Liver (tissue), 9 donors: ENCODE results near the gene MSH3. TPM values are rescaled to one million over a fixed set of nuclear protein-coding genes. Genes with fewer than 3 reads are reported as not detected.

Experiments
- DNase-seq: peaks from one replicate; pipeline ENCODE4 v3.0.0-alpha.2; 2017; ENCODE audit warnings: low spot score
- H3K27ac ChIP-seq, 2 donors: one replicate each; pipeline ENCODE4 v1.7.0; 2013; ENCODE audit warnings: inconsistent platforms in 2 of 2, low read length in 2 of 2, control low read depth in 1 of 2, low read depth in 1 of 2, mild to moderate bottlenecking in 1 of 2
- H3K27me3 ChIP-seq, 4 donors: one replicate each; pipeline versions ENCODE4 v1.6.1 to v1.7.0; 2013; ENCODE audit warnings: low read length in 3 of 4, inconsistent platforms in 1 of 4, mild to moderate bottlenecking in 1 of 4, moderate library complexity in 1 of 4; ENCODE audit not compliant: control insufficient read depth in 4 of 4, insufficient read depth in 4 of 4
- H3K36me3 ChIP-seq, 4 donors: one replicate each; pipeline versions ENCODE4 v1.6.1 to v1.7.0; 2013; ENCODE audit warnings: low read length in 3 of 4, mild to moderate bottlenecking in 3 of 4, low read depth in 1 of 4, moderate library complexity in 1 of 4; ENCODE audit not compliant: control insufficient read depth in 4 of 4, insufficient read depth in 3 of 4
- H3K4me1 ChIP-seq, 4 donors: one replicate each; pipeline versions ENCODE4 v1.6.1 to v1.7.0; 2013; ENCODE audit warnings: low read length in 3 of 4, mild to moderate bottlenecking in 3 of 4, moderate library complexity in 1 of 4; ENCODE audit not compliant: control insufficient read depth in 4 of 4, insufficient read depth in 4 of 4
- H3K4me3 ChIP-seq, 3 donors: one replicate each; pipeline versions ENCODE4 v1.6.1 to v1.7.0; 2013; ENCODE audit warnings: low read length in 3 of 3, control low read depth in 1 of 3, low read depth in 1 of 3, mild to moderate bottlenecking in 1 of 3
- H3K9ac ChIP-seq, 2 donors: one replicate each; pipeline ENCODE4 v1.7.0; 2013; ENCODE audit warnings: low read length in 2 of 2, mild to moderate bottlenecking in 2 of 2, moderate library complexity in 2 of 2, control low read depth in 1 of 2, low read depth in 1 of 2
- H3K9me3 ChIP-seq, 4 donors: one replicate each; pipeline versions ENCODE4 v1.6.1 to v1.7.0; 2013; ENCODE audit warnings: low read length in 3 of 4; ENCODE audit not compliant: control insufficient read depth in 4 of 4
- ATF3 ChIP-seq: IDR thresholded peaks from 2 replicates; pipeline ENCODE4 v1.6.1; 2016; ENCODE audit warnings: antibody characterized with exemption
- EGR1 ChIP-seq, 2 donors: IDR thresholded peaks; 2 replicates each; pipeline ENCODE4 v1.6.1; 2016 to 2018; ENCODE audit warnings: antibody characterized with exemption in 2 of 2, low read depth in 2 of 2
- FOXA1 ChIP-seq: IDR thresholded peaks from 2 replicates; pipeline ENCODE4 v1.6.1; 2016; ENCODE audit warnings: antibody characterized with exemption
- FOXA2 ChIP-seq: IDR thresholded peaks from 2 replicates; pipeline ENCODE4 v1.6.1; 2016; ENCODE audit warnings: antibody characterized with exemption
- GABPA ChIP-seq, 2 donors: IDR thresholded peaks in 1 of 2; conservative IDR thresholded peaks in 1 of 2; 2 replicates each; pipeline ENCODE4 v1.6.1; 2016; ENCODE audit warnings: antibody characterized with exemption in 2 of 2, mild to moderate bottlenecking in 1 of 2, moderate library complexity in 1 of 2
- HNF4A ChIP-seq, 2 donors: conservative IDR thresholded peaks; 2 replicates each; pipeline ENCODE4 v1.6.1; 2016; ENCODE audit warnings: antibody characterized with exemption in 2 of 2, mild to moderate bottlenecking in 2 of 2
- HNF4G ChIP-seq: IDR thresholded peaks from 2 replicates; pipeline ENCODE4 v1.6.1; 2016; ENCODE audit warnings: antibody characterized with exemption
- JUND ChIP-seq, 2 donors: IDR thresholded peaks; 2 replicates each; pipeline ENCODE4 v1.6.1; 2016; ENCODE audit warnings: antibody characterized with exemption in 2 of 2
- NR2F2 ChIP-seq: IDR thresholded peaks from 2 replicates; pipeline ENCODE4 v1.6.1; 2016; ENCODE audit warnings: antibody characterized with exemption
- RAD21 ChIP-seq, 2 donors: IDR thresholded peaks; 2 replicates each; pipeline ENCODE4 v1.6.1; 2016; ENCODE audit warnings: antibody characterized with exemption in 2 of 2, mild to moderate bottlenecking in 2 of 2
- REST ChIP-seq: IDR thresholded peaks from 2 replicates; pipeline ENCODE4 v1.6.1; 2016; ENCODE audit warnings: antibody characterized with exemption, mild to moderate bottlenecking
- RXRA ChIP-seq, 2 donors: IDR thresholded peaks; 2 replicates each; pipeline ENCODE4 v1.6.1; 2017 to 2018; ENCODE audit warnings: antibody characterized with exemption in 2 of 2, mild to moderate bottlenecking in 1 of 2
- SP1 ChIP-seq: IDR thresholded peaks from 2 replicates; pipeline ENCODE4 v1.6.1; 2018; ENCODE audit warnings: antibody characterized with exemption, mild to moderate bottlenecking
- TAF1 ChIP-seq: conservative IDR thresholded peaks from 2 replicates; pipeline ENCODE4 v1.6.1; 2016; ENCODE audit warnings: antibody characterized with exemption, mild to moderate bottlenecking
- YY1 ChIP-seq: IDR thresholded peaks from 2 replicates; pipeline ENCODE4 v1.6.1; 2016; ENCODE audit warnings: antibody characterized with exemption, mild to moderate bottlenecking
- ZBTB33 ChIP-seq: IDR thresholded peaks from 2 replicates; pipeline ENCODE4 v1.6.1; 2016; ENCODE audit warnings: antibody characterized with exemption
- whole genome bisulfite sequencing: extraction: QIAGEN DNeasy Blood & Tissue Kit; methylation state at CpG from one replicate; pipeline ENCODE4 v1.1.7; 2013; 5-methylcytosine and 5-hydroxymethylcytosine counted together
- polyA plus RNA-seq, 2 donors: library from polyadenylated mRNA; stranded (reverse) in 1 of 2; unstranded in 1 of 2; fragments of 200-250 nt in 1 of 2; fragments of >200 nt in 1 of 2; fragmentation: Nextera tagmentation in 1 of 2; extraction: Ambion mirVana in 1 of 2; gene quantifications; one replicate each; pipeline versions ENCODE4 v1.2.1 to v1.2.3, GENCODE V29; 2013 to 2015
- total RNA-seq, 2 donors: library from RNA; depleted of rRNA; stranded (reverse); fragments of >200 nt; gene quantifications; one replicate each; pipeline ENCODE4 v1.2.3, GENCODE V29; 2014
- TF ChIP-seq, protein P1 (sequence below): IDR thresholded peaks from 2 replicates; pipeline ENCODE4 v1.6.1; 2016; ENCODE audit warnings: antibody characterized with exemption
- TF ChIP-seq, protein P2 (sequence below): fragments of 150-350 bp; IDR thresholded peaks from 2 replicates; pipeline ENCODE4 v1.5.1; 2017; ENCODE audit warnings: improper control_type of control experiment, low read depth, low read length; ENCODE audit not compliant: missing input control
- donor health status: healthy.
- donor health status: healthy.
- donor health status: healthy.
- donor health status: healthy.
- donor health status: healthy.

MSH3 gene
- total and polyA plus RNA-seq, 4 donors = 3.0 to 19.1 (median 7.9) TPM

GRCh38 chr5:80625230-80625629, 29.2 kb upstream of the MSH3 start:
- Histone ChIP-seq H3K27me3 (no peaks in the 10 kb centered on the region), H3K4me3 (no peak overlapping the region), H3K4me1 (peaks cover 0 to 4% (median 0%) of the 10 kb centered on the region in 4 donors), H3K36me3 (peaks cover 0 to 5% (median 0%) of the 10 kb centered on the region in 4 donors), H3K27ac (no peak overlapping the region), H3K9ac (no peak overlapping the region), H3K9me3 (no peaks in the 10 kb centered on the region)
- DNase-seq = no peak
- WGBS = 88% methylated on average over 5 of the region's 5 CpGs
- no peak for TF ChIP-seq GABPA (IDR thresholded peaks at IDR 0.05 in 1 of 2, conservative IDR thresholded peaks at IDR 0.05 in 1 of 2)
- TF ChIP-seq NR2F2 = no peak
- TF ChIP-seq, protein P1, sequence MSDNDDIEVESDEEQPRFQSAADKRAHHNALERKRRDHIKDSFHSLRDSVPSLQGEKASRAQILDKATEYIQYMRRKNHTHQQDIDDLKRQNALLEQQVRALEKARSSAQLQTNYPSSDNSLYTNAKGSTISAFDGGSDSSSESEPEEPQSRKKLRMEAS = no peak
- TF ChIP-seq YY1 = no peak
- TF ChIP-seq RXRA (IDR thresholded peaks at IDR 0.05) = no peak
- no peak for TF ChIP-seq JUND (IDR thresholded peaks at IDR 0.05)
- TF ChIP-seq REST = no peak
- TF ChIP-seq SP1 = no peak
- no peak for TF ChIP-seq TAF1
- TF ChIP-seq ATF3 = no peak
- TF ChIP-seq, protein P2, sequence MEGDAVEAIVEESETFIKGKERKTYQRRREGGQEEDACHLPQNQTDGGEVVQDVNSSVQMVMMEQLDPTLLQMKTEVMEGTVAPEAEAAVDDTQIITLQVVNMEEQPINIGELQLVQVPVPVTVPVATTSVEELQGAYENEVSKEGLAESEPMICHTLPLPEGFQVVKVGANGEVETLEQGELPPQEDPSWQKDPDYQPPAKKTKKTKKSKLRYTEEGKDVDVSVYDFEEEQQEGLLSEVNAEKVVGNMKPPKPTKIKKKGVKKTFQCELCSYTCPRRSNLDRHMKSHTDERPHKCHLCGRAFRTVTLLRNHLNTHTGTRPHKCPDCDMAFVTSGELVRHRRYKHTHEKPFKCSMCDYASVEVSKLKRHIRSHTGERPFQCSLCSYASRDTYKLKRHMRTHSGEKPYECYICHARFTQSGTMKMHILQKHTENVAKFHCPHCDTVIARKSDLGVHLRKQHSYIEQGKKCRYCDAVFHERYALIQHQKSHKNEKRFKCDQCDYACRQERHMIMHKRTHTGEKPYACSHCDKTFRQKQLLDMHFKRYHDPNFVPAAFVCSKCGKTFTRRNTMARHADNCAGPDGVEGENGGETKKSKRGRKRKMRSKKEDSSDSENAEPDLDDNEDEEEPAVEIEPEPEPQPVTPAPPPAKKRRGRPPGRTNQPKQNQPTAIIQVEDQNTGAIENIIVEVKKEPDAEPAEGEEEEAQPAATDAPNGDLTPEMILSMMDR = no peak
- no peak for TF ChIP-seq EGR1 (IDR thresholded peaks at IDR 0.05; ENCODE audit: low read depth in 2 of 2)
- no peak for TF ChIP-seq FOXA2
- TF ChIP-seq ZBTB33 = no peak
- no peak for TF ChIP-seq HNF4A (conservative IDR thresholded peaks at IDR 0.05)
- no peak for TF ChIP-seq FOXA1
- TF ChIP-seq RAD21 (IDR thresholded peaks at IDR 0.05) = no peak
- no peak for TF ChIP-seq HNF4G
